K562 (cell line): ENCODE results near the gene PBXIP1. TPM values are rescaled to one million over a fixed set of nuclear protein-coding genes. Genes with fewer than 3 reads are reported as not detected.

ENCODE experiments used
- ARHGAP35 ChIP-seq: fragments of 450-650 bp; IDR thresholded peaks from 2 replicates; pipeline ENCODE4 v1.6.1; 2018; ENCODE audit not compliant: partially characterized antibody
- ARID1B ChIP-seq: fragments of 450-650 bp; IDR thresholded peaks from 2 replicates; pipeline ENCODE4 v1.6.1; 2016; ENCODE audit warnings: antibody characterized with exemption, mild to moderate bottlenecking, inconsistent platforms
- BACH1 ChIP-seq: fragments of 200-800 bp; sonication (Bioruptor generic); IDR thresholded peaks from 2 replicates; pipeline ENCODE4 v1.6.1; 2016; ENCODE audit warnings: missing genetic modification characterization, missing compliant biosample characterization
- CBFA2T3 ChIP-seq: fragments of 450-650 bp; IDR thresholded peaks from 2 replicates; pipeline ENCODE4 v1.6.1; 2017
- CEBPZ ChIP-seq: fragments of 150-350 bp; IDR thresholded peaks from 2 replicates; pipeline ENCODE4 v1.6.1; 2014; ENCODE audit warnings: low read depth, mild to moderate bottlenecking, low read length, borderline replicate concordance
- EGR1 ChIP-seq: fragments of 450-650 bp; conservative IDR thresholded peaks from 2 replicates; pipeline ENCODE4 v1.6.1; 2017; ENCODE audit warnings: mild to moderate bottlenecking
- ETV5 ChIP-seq: sonication (generic); formaldehyde crosslinking; IDR thresholded peaks from 2 replicates; pipeline ENCODE4 v1.4.0; 2020; ENCODE audit warnings: low read depth, mild to moderate bottlenecking, missing genetic modification reagents
- GABPB1 ChIP-seq: sonication (generic); formaldehyde crosslinking; IDR thresholded peaks from 2 replicates; pipeline ENCODE4 v1.8.0; 2022; ENCODE audit warnings: mild to moderate bottlenecking, missing genetic modification reagents
- MYNN ChIP-seq, 2 experiments: sonication (generic); formaldehyde crosslinking in 1 of 2; IDR thresholded peaks; 2 replicates each; pipeline versions ENCODE4 v1.5.0 to v1.6.1; 2016 to 2020; ENCODE audit warnings: antibody characterized with exemption in 1 of 2, missing genetic modification reagents in 1 of 2
- NR2C1 ChIP-seq, 2 experiments: fragments of 450-650 bp; IDR thresholded peaks; 2 replicates each; pipeline ENCODE4 v1.6.1; 2017; ENCODE audit warnings: mild to moderate bottlenecking in 2 of 2, antibody characterized with exemption in 1 of 2, inconsistent platforms in 1 of 2, missing compliant biosample characterization in 1 of 2, missing genetic modification characterization in 1 of 2
- RFX1 ChIP-seq: fragments of 450-650 bp; IDR thresholded peaks from 2 replicates; pipeline ENCODE4 v1.6.1; 2016; ENCODE audit warnings: mild to moderate bottlenecking, moderate library complexity
- SPI1 ChIP-seq: IDR thresholded peaks from 2 replicates; pipeline ENCODE4 v1.6.1; 2011; ENCODE audit warnings: low read depth, low read length, control low read depth, borderline replicate concordance
- TCF3 ChIP-seq: sonication (generic); formaldehyde crosslinking; IDR thresholded peaks from 2 replicates; pipeline ENCODE4 v1.4.0; 2020; ENCODE audit warnings: mild to moderate bottlenecking, missing genetic modification reagents
- WHSC1 ChIP-seq: IDR thresholded peaks from one replicate; pipeline ENCODE4 v1.6.1; 2012; ENCODE audit warnings: low read length, control low read depth, inconsistent platforms
- ZEB2 ChIP-seq: fragments of 450-650 bp; IDR thresholded peaks from 2 replicates; pipeline ENCODE4 v1.6.1; 2016
- polyA plus RNA-seq, 8 experiments: library from polyadenylated mRNA; depleted of rRNA in 4 of 8; stranded (reverse) in 5 of 8; unstranded in 3 of 8; fragments of >200 nt; fragmentation: Nextera tagmentation in 2 of 8; fragmentation: Illumina TruSeq in 1 of 8; extraction: Ambion mirVana in 2 of 8; extraction: Trizol in 1 of 8; gene quantifications; 2 replicates each; pipeline versions ENCODE4 v1.2.1 to v1.2.3, GENCODE V29; 2011 to 2014; ENCODE audit warnings: inconsistent platforms in 1 of 8, missing spikeins in 1 of 8
- total RNA-seq, 7 experiments: library from RNA; depleted of rRNA in 6 of 7; stranded (reverse); fragments of >200 nt in 6 of 7; fragmentation: Illumina TruSeq in 2 of 7; extraction: Trizol in 2 of 7; gene quantifications; 2 replicates each; pipeline versions ENCODE4 v1.2.1 to v1.2.3, GENCODE V29; 2011 to 2021; ENCODE audit warnings: low replicate concordance in 1 of 7
- TF ChIP-seq, protein P1 (sequence below), 3 experiments: fragments of 200-800 bp in 1 of 3; fragments of 250-450 bp in 1 of 3; fragments of 450-650 bp in 1 of 3; sonication (Bioruptor Pico) in 1 of 3; sonication (Bioruptor generic) in 1 of 3; formaldehyde crosslinking in 1 of 3; IDR thresholded peaks; 2 replicates each; pipeline versions ENCODE4 v1.6.1 to v1.8.0; 2016 to 2022; ENCODE audit warnings: mild to moderate bottlenecking in 2 of 3, missing genetic modification characterization in 2 of 3, missing compliant biosample characterization in 1 of 3, moderate library complexity in 1 of 3

The PBXIP1 gene
- total and polyA plus RNA-seq, 9 of the 15 experiments (the other 6 are each of a cell fraction or from before 2014, with no cell fraction given): 0.13 to 8.3 (median 5.8) TPM

DNA sequence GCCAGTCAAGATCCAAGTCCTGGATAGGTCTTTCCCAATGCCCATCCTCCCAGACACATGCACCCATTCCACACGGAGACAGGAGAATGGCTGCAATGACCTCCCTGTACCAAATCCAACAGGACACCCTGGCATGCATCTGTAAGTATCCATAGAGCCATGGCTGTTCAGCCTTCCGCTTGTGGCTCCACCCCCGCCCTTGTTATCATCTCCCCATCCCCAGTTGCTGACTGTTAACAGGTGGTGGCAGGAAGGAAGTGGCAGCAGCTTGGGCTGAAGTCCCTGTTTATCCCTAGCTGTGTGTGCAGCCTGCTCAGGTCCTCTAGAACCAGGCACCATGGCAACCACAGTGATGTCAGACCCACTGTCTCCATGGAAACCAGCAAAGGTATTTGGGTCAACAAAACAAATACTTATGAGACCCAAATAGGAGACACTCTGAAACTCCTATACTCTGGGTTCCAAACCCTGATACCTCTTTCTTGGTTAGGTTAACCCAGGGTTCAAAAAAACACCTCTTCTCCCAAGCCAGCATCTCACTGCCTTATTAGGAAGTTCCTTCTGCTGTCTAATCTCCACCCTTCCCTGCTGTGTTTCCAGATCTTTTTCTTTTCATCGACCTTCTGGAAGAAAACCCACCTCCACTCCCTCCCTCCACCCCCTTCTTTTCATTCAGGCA lies 721 bp downstream of the PBXIP1 start (continued):
- peak; percentile 62 for TF ChIP-seq NR2C1 (IDR thresholded peaks at IDR 0.05)
- peak; percentile 69 for TF ChIP-seq NR2C1 (tag; IDR thresholded peaks at IDR 0.05)
- TF ChIP-seq SPI1: peak; percentile 87; the same call in 1 of the 2 replicates
- 0 out of 2 replicates have a peak, but pooled peaks have one; percentile 39 for TF ChIP-seq ETV5 (CRISPR knock-in tag)
- TF ChIP-seq ARHGAP35: peak; percentile 16
- peak; percentile 49; the same call in 1 of the 2 replicates for TF ChIP-seq CBFA2T3
- peak; percentile 95 for TF ChIP-seq RFX1
- TF ChIP-seq GABPB1 (CRISPR knock-in tag): 0 out of 2 replicates have a peak, but pooled peaks have one; percentile 2
- peak; percentile 55; the same call in 1 of the 2 replicates for TF ChIP-seq ZEB2
- peak; percentile 34; the same call in 1 of the 2 replicates for TF ChIP-seq TCF3 (CRISPR knock-in tag)
- peak; percentile 52; the same call in 1 of the 2 replicates for TF ChIP-seq EGR1
- peak; percentile 40; the same call in 1 of the 2 replicates for TF ChIP-seq MYNN (IDR thresholded peaks at IDR 0.05)
- TF ChIP-seq MYNN (CRISPR knock-in tag; IDR thresholded peaks at IDR 0.05): no peak
- TF ChIP-seq BACH1 (tag): 0 out of 2 replicates have a peak, but pooled peaks have one; percentile 24
- TF ChIP-seq, protein P1, sequence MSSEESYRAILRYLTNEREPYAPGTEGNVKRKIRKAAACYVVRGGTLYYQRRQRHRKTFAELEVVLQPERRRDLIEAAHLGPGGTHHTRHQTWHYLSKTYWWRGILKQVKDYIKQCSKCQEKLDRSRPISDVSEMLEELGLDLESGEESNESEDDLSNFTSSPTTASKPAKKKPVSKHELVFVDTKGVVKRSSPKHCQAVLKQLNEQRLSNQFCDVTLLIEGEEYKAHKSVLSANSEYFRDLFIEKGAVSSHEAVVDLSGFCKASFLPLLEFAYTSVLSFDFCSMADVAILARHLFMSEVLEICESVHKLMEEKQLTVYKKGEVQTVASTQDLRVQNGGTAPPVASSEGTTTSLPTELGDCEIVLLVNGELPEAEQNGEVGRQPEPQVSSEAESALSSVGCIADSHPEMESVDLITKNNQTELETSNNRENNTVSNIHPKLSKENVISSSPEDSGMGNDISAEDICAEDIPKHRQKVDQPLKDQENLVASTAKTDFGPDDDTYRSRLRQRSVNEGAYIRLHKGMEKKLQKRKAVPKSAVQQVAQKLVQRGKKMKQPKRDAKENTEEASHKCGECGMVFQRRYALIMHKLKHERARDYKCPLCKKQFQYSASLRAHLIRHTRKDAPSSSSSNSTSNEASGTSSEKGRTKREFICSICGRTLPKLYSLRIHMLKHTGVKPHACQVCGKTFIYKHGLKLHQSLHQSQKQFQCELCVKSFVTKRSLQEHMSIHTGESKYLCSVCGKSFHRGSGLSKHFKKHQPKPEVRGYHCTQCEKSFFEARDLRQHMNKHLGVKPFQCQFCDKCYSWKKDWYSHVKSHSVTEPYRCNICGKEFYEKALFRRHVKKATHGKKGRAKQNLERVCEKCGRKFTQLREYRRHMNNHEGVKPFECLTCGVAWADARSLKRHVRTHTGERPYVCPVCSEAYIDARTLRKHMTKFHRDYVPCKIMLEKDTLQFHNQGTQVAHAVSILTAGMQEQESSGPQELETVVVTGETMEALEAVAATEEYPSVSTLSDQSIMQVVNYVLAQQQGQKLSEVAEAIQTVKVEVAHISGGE (CRISPR knock-in tag; IDR thresholded peaks at IDR 0.05): peak in 1 of 3 experiments; percentile 43; a peak in 1 of 6 replicates
- TF ChIP-seq ARID1B: peak; percentile 8; the same call in 1 of the 2 replicates
- no peak for TF ChIP-seq WHSC1
- TF ChIP-seq CEBPZ: no peak
